ENCODE measurements around the gene JOSD1. TPM values are rescaled to one million over a fixed set of nuclear protein-coding genes. Genes with fewer than 3 reads are reported as not detected.

Gene JOSD1
- total and polyA plus RNA-seq, 2 donors (not counting 1 experiment from before 2014, with no cell fraction given): 78.7 to 94.8 TPM

- peak; percentile 83 for ATAC-seq (ENCODE audit: low read depth)
- TF ChIP-seq EZH2 (IDR thresholded peaks at IDR 0.05; ENCODE audit: borderline replicate concordance, insufficient read depth, low read depth, low read length, poor library complexity, severe bottlenecking) (no peak), CTCF (IDR thresholded peaks at IDR 0.05) (no peak)
- H3K36me3 ChIP-seq (replicated peaks in 1 of 2; ENCODE audit: control extremely low read depth in 1 of 2, control insufficient read depth in 1 of 2, extremely low read depth in 1 of 2, insufficient read depth in 2 of 2, low read length in 1 of 2): no peaks in the 10 kb centered on the region
- no peaks in the 10 kb centered on the region for H3K9me3 Mint-ChIP-seq (ENCODE audit: insufficient read depth)
- peaks cover 13 to 15% of the 10 kb centered on the region in 2 donors for H3K4me1 ChIP-seq (ENCODE audit: control insufficient read depth in 2 of 2, insufficient read depth in 2 of 2, low read length in 2 of 2)
- peak within 1 kb of the TSS; percentile 82 for H3K9ac ChIP-seq (ENCODE audit: low read length)
- peak within 1 kb of the TSS; percentile 85 for H2AFZ ChIP-seq (ENCODE audit: insufficient read depth, low read depth, low read length, poor library complexity, severe bottlenecking)
- peak within 1 kb of the TSS; percentile 83 for H3K4me2 ChIP-seq (replicated peaks; ENCODE audit: low read depth, low read length, poor library complexity, severe bottlenecking)
- peak within 1 kb of the TSS; percentile 94 for H3K4me3 Mint-ChIP-seq
- peak within 1 kb of the TSS; percentile 79 to 89 (median 85) for H3K4me3 ChIP-seq (ENCODE audit: control extremely low read depth in 1 of 5, extremely low read depth in 1 of 5, insufficient read depth in 1 of 5, low read depth in 2 of 5, low read length in 4 of 5)
- POLR2A ChIA-PET: interaction anchor here (0.6 to 1.5 kb wide), 3 partner anchors 25 to 395 kb away, joined by 3 to 9 read pairs (median 6); partner anchors contain the start of genes DMC1 and TOMM22
- WGBS (ENCODE audit: insufficient coverage): under 1% methylated on average over 66 of the region's 66 CpGs
- H3K27me3 Mint-ChIP-seq: no peaks in the 10 kb centered on the region
- peak within 1 kb of the TSS; percentile 78 to 98 for H3K27ac ChIP-seq (ENCODE audit: low read length in 2 of 2)
- intact Hi-C loops (cut with micrococcal nuclease): loop anchor here (1.0 to 10.0 kb wide), 3 partner anchors 25 to 152 kb away; partner anchors contain the start of genes DDX17, GTPBP1 and TOMM22
- H3K9me3 ChIP-seq (ENCODE audit: control extremely low read depth in 1 of 3, control insufficient read depth in 2 of 3, insufficient read depth in 1 of 3, low read length in 2 of 3): no peaks in the 10 kb centered on the region
- CTCF ChIA-PET: interaction anchor here (0.5 to 2.9 kb wide), 5 partner anchors 9 to 604 kb away, joined by 4 to 16 read pairs (median 5); partner anchors contain the start of gene TOMM22
- H3K27me3 ChIP-seq (replicated peaks in 1 of 4; ENCODE audit: control extremely low read depth in 1 of 4, control insufficient read depth in 3 of 4, insufficient read depth in 4 of 4, low read length in 3 of 4): no peaks in the 10 kb centered on the region
- peak within 1 kb of the TSS; percentile 99 for H3K27ac Mint-ChIP-seq
- no peaks in the 10 kb centered on the region for H4K20me1 ChIP-seq (ENCODE audit: control insufficient read depth, insufficient read depth, low read length, poor library complexity, severe bottlenecking)
- peaks cover 15% of the 10 kb centered on the region for H3K4me1 Mint-ChIP-seq
- peaks cover 10% of the 10 kb centered on the region for H3K79me2 ChIP-seq (ENCODE audit: control insufficient read depth, insufficient read depth, low read length)
- DNase-seq: peak; percentile 93
Measured at GRCh38 chr22:38656256-38657044, 44.3 kb downstream of the JOSD1 start, which contains the start of the genes CBY1 and FAM227A. Gene CBY1, plus strand, starts transcription at chr22:38656638. Its CDS starts 11,417 bp downstream, at chr22:38668055. Gene FAM227A, minus strand, starts transcription at chr22:38656392. Its CDS starts 6,224 bp downstream, at chr22:38650168.
